Activated naive CD4-positive, alpha-beta T cell treated with Interleukin-2 at 50 U/mL for 16 hours (primary cell): ENCODE results near the gene CHRNB1.

Experiments used
- DNase-seq: peaks from one replicate; pipeline ENCODE4 v3.0.0-alpha.2; 2020

Gene CHRNB1, protein sequence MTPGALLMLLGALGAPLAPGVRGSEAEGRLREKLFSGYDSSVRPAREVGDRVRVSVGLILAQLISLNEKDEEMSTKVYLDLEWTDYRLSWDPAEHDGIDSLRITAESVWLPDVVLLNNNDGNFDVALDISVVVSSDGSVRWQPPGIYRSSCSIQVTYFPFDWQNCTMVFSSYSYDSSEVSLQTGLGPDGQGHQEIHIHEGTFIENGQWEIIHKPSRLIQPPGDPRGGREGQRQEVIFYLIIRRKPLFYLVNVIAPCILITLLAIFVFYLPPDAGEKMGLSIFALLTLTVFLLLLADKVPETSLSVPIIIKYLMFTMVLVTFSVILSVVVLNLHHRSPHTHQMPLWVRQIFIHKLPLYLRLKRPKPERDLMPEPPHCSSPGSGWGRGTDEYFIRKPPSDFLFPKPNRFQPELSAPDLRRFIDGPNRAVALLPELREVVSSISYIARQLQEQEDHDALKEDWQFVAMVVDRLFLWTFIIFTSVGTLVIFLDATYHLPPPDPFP

DNA sequence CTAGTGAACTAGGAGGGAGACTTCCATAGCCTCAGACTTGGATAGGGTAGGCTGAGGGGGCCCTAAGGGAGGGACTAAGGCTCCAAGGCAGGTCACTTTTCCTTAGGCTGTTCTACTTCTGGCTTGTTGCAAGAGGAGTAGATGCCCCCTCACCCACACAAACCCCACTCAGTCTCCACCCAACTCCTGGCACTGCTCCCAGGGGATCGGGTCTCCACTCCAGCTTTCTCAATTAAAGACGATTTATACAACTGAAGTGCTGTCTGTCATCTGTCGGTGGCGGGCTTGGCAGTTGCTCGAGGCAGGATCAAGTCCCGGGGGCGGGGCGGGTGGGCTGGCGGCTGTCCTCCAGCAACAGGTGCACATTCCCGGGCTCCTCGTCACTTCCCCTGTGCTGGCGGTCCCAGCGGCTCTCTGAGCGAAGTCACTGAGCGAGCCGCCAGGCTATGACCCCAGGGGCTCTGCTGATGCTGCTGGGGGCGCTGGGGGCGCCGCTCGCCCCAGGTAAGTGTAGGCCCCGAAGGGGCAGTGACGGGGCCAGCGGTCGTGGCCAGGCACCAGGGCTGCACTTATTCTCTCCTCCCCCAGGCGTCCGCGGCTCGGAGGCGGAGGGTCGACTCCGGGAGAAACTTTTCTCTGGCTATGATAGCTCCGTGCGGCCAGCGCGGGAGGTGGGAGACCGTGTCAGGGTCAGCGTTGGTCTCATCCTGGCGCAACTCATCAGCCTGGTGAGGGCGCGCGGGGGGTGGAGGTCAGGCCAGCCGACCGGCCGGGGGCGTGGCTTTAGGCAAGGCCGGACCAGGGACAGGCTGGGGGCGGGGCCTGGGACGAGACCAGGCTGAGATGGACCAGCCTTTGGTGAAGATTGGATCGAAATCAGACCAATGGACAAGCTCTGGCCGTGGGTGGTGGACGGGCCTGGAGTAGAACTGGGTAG lies at the start of gene CHRNB1:
TSS of gene CHRNB1 (plus strand) at position 380 of the 937 bp plus-strand sequence. CDS start at position 447, 67 bp downstream.
- no peak for DNase-seq

DNA sequence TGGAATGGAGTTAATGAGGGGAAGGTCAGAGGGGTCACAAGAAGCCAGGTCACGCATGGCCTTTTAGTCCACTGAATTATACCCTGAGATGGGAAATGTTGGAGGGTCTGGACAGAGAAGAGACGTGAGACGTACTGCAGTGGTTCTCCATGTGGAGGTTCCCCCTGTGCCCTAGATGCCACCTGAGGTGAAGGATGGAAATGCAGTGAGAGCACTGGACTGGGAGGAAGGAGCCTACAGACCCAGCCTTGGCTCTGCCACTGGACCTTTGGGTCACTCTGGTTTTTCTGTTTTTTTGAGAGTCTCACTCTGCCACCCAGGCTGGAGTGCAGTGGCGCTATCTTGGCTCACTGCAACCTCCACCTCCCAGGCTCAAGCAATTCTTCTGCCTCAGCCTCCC lies 48.7 kb upstream of the CHRNB1 start:
- DNase-seq: no peak

DNA sequence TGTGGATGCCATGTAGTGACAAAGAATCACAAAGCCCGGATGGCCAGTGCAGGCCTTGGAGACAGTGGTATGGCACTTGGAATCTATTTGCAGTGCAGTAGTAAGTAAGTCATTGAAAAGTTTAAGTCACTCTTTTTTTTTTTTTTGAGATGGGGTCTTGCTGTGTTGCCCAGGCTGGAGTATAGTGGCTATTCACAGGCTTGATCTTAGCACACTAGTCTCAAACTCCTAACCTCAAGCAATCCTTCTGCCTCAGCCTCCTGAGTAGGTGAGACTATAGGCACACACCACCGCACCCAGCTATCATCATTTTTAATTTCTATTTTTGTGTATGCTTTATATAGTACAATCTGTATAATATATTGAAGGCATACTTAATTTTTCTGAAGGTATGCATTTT lies 46.2 kb upstream of the CHRNB1 start:
- no peak for DNase-seq

DNA sequence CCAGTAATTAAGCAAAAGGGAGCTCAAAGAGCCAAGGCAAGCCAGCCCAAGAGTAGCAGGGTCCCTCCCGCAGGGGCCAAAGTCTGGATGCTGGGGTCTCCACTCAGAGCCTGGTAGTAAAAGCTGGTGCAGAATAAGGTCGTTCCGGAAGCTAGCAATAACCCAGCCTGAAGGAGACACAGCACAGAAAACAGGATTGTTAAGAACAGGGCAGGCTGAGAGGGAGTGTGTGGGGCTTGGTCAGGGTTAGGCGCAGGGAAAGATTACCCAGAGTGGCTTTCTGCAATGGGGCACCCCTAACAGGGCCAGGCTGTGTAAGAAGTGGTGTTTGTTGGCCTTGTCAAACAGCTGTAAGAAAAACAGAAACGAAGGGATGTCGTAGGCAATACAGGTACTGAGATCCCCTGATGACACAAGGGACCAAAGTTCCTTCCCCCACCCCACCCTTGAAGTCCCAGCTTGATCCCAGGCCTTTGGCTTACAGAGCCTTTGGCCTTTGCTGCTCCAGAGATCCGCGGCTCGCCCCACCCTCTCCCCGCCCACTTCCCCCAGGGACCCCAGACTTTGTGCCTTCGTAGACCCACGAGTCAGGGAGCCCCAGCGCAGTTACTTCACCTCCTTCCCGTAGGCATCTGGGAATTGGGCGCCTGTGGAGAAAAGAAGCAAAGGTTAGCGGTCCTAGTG lies 41.7 kb upstream of the CHRNB1 start:
- no peak for DNase-seq

DNA sequence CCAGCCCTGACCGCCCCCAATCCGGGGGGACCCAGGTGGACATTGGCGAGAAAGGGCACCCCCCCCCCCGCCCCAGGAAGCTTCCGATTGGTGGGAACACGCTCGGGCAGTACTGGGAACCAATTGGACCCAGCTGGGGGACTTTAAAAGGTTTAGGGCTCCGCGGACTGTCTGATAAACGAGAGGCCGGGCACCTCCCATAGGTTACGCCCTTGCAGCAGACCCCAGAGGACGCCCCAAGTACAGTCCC lies 41.2 kb upstream of the CHRNB1 start:
- DNase-seq: no peak

DNA sequence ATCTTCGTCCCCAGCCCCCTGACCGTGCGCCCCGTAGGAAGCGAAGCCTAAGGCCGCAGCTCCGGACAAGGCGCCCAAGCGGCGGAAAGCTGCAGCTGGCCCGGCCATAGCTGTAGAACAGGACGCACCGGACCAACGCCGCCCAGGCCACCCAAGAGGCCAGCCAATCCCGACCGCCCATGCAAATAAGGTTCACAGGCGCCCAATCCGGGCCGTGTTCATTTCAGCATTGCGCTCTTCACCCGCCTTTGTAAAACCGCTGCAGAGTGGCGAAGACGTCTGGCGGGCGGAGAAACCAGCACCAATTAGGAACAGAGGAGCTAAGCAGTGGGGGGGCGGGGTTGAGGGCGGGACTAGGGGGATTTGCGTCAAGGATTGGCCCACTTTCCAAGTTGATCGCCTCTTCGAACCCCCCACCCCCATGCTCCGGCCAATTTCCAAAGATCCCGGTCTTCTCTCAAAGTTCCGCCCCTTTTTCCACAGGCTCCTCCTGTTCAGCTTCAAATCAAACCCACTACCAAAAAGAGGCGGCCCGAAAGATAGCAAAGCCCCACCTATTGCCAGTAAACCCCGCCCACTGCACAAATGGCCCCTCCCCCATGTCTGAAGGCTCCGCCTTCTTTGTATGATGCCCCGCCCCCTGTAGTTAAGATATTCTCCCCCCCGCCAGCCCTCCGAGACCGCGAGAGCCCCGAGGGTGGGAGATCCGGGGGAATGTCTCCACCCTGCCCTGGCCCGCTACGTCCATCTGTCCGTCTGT lies 40.7 kb upstream of the CHRNB1 start, which contains the start of gene TMEM256:
TSS of gene TMEM256 (minus strand) at position 121 of the 760 bp plus-strand sequence. CDS start at position 108, 13 bp downstream.
- peak; percentile 95 for DNase-seq

DNA sequence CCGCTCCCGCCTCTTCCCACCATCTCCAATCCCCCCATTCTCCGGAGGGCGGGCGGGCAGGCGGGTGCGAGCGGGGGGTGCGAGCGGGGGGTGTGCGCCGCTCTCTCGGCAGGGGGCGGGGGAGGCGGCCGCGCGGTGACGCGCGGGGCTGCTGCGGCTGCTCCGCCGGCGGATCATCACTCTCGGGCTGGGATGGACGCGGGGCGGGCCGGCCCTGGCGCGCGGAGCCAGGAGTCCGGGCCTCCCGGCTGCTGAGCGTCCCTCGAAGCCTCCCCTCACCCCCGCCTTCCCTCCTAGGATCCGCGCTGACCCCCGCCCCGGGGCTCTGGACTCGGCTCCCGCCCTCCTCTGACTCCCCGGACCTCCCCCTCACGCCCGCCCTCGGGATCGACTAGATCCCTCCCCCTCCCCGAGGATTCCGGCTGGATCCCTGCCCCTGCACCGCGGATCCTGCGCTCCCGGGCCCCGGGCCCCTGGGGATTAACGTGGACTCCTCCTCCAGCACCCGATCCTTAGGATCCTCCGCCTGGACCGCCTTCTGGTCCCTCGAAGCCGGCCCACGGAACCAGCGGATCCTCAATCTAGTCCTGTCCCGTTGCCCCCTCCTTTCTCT lies 40.0 kb upstream of the CHRNB1 start:
- DNase-seq: peak; percentile 74

DNA sequence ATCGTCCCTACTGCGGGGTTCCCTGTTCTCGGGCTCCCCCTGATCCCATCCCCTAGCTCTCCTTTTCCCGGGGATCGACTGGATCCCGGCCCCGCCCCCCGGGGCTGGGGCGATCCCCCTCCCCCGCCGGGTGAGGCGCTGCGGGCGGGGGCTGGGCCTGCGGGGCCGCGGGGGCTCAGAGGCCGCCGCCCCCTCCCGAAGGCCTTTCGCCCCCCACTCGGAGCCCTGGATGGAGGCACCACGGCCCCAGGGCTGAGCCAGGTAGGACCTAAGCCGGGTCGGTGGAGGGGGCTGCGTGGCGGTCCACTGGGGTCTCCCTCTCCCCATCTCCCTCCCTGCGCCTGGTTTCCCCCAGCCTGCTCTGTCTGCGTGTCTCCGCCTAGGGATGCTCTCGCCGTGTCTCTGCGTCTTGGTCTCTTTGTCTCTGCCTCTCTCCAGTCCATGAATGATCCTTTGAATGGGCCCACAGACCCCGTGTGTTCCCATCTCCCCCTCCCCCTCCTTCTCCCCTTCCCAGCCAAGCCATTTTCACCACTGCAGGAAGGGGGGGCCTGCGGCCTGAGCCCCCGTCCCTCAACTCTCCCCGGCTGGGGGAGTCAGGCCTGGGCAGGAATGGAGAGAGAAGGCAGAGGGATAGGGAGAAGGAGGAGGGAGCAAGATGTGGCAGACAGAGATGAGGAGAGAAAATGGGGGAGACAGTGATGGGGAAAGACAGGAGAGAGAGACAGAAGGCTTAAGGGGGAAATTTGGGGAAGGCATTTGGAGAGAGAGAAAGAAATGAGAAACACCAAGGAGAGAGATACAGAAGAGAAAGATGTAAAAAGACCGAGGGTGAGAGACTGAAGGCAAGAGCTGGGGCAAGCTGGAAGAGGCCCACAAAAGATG lies 39.3 kb upstream of the CHRNB1 start:
- no peak for DNase-seq

DNA sequence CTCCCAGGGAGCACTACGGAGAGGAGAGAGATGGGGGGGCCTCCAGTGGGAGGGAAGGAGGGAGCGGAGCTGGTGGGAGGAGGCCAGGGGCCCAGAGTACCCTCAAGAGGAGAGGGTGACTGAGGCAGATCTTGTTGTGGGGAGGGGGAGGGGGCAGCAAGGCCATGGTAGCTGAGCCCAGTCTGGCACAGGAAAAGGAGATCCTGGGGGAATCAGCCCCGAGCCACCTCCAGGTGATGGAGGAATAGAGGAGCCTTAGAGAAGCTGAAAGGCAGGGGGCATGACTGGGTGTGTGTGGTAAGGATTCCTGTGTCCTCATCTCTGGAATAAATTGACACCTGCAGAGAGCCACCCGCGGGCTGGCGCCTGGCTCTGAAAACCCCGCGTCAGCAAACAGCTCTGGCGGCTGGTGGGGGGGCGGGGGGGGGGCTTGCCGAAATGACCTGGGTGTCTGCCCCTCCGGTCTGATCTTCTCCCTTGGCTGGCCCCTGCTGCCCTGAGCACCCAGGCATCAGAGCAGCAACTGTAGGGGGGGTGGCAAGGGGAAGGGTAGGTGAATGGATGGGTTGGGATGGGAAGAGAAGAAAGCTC lies 38.5 kb upstream of the CHRNB1 start:
- no peak for DNase-seq

DNA sequence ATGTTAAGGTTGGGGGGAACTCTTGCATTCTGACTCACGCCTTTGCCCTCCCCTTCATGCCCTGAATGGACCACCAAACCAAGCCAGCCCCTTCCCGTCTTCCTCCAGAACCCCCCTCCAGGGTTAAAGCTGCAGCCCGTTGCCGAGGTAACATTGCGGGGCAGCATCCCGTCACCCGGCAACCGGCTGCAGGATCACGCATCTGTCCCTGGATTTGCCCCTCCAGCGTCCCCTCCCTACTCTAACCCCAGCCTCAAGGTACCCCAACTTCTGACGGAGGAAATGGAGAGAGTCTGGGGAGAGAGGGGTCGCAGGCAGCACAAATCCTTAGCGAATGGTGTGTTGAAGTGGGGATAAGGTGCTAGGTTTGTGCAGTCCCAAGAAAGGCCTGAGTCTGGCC lies 37.8 kb upstream of the CHRNB1 start:
- no peak for DNase-seq

DNA sequence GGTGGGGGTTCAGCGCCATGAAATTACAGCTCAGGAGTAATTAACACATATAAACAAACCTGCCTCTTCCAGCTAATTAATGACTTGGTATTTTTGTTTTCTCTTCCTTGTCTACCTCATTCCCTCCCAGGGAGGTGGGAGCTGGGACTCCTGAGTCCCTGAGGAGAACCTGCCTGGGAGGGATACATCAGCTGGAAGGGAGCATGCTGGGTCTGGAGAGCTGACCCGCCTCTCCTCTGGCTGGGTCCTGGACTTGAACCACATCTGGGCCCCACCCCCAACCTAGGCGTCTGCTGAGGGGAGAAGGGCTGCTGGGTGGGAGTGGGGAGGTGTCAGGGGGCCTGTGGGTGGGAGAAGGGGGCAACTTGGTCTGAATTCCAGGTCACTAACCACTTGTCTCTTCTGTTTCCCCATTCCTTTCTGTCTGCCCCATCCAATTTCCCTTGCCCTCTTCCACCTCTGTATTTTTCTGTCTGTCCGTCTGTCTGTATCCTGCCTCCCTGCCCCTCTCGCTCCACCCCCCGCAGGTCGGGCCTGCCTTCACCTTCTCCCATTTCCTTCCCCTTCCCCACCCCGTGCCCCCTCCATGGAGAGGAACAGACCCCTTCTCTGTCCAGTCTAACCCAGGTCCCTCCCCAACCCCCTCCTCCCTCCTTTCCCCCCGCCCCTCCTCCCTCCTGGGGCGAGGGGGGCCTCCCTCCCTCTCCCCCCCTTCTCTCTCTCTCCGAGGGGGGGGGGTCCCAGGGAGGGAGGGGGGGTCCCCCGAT lies 37.2 kb upstream of the CHRNB1 start, which contains the start of gene NLGN2:
TSS of gene NLGN2 (plus strand) at position 361 of the 767 bp plus-strand sequence. CDS start 411 bp downstream, outside the sequence.
- no peak for DNase-seq

DNA sequence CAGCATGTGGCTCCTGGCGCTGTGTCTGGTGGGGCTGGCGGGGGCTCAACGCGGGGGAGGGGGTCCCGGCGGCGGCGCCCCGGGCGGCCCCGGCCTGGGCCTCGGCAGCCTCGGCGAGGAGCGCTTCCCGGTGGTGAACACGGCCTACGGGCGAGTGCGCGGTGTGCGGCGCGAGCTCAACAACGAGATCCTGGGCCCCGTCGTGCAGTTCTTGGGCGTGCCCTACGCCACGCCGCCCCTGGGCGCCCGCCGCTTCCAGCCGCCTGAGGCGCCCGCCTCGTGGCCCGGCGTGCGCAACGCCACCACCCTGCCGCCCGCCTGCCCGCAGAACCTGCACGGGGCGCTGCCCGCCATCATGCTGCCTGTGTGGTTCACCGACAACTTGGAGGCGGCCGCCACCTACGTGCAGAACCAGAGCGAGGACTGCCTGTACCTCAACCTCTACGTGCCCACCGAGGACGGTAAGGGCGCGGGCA lies 36.6 kb upstream of the CHRNB1 start:
- DNase-seq: peak; percentile 32

DNA sequence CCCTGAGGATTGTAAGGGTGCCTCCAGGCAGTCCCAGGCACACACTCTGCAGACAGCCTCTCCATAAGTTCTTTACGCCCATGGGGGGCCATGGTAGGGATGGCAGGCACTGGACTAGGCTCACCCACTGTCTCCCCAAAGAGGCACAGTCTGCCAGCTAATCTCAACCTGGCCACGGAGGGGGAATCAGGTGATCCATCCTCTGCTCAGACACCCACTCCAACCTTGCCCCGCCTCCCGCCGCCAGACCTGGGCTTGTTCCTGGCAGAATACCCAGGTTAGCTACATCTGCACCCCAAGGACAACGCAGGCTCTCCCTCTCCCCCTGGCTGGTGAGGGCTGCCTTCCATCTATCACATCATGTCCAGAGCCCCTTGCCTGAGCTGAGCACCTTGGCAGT lies 36.0 kb upstream of the CHRNB1 start:
- no peak for DNase-seq

DNA sequence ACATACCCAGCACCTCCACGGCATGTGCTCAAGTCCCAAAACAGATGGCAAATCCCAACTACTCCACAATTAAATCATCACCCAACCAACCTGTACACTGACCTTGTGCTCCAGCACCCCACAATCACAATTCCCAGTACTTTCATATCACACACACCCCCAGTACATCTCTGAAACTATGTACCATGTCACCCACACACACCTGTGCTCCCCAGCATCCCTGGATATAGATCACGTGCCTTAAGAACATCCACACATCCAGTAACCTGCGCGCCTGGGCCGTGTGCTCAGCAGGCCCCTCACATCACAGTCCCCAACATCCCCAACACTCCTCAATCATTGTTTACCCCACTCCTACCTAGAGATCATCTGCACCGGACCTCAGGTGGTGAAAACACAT lies 35.1 kb upstream of the CHRNB1 start:
- DNase-seq: no peak

DNA sequence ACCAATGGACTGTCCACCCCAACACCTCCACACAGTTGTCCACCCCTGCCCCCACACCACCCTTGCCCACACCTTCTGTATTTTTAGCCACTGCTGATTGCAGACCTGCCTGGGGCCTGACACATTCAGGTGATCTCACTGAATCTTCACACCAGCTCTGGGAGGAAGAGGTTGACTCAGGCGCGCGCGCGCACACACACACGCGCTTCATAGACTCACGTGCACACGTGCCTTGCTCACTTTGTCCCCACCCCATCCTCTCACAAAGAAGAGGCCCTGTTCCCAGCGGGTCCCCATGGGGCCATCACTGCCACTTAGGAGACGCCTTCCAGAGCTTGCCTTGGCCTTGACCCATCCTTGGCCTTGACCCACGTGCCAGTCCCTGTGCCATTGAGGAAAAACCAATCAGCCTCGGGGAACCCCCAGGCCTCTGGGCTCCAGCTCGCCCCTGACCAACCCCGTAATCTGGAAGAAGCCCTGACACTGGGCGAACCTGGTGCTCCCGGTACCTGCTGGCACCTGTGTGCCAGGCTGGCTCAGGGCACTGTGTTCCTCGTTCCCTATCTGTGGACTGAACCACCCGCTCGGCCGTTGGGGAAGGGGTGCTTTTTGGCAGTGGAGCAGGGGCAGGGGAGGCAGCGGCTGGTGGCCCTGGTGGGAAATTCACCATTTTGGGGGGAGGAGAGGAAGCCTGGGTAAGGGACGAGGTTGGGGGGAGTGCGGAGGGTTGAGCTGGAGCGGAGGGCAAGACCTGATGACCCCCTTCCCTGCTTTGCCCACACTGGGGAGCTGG lies 34.0 kb upstream of the CHRNB1 start:
- DNase-seq: no peak

DNA sequence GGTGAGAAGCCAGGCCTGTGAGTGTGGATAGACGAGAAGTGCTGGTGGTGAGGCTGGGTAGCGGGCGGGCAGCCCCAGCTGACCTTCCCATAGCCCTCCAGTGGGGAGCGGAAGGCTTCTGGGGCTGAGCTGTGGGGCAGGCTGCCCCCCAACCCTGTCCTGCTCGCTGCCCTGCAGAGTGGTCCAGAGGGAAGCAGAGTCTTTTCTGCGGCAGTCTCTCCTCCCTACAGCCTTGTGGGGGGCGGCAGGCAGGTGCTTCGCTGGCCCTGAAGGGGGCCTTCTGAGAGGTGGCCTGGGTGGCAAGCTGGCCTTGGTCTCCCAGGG lies 33.5 kb upstream of the CHRNB1 start:
- no peak for DNase-seq

DNA sequence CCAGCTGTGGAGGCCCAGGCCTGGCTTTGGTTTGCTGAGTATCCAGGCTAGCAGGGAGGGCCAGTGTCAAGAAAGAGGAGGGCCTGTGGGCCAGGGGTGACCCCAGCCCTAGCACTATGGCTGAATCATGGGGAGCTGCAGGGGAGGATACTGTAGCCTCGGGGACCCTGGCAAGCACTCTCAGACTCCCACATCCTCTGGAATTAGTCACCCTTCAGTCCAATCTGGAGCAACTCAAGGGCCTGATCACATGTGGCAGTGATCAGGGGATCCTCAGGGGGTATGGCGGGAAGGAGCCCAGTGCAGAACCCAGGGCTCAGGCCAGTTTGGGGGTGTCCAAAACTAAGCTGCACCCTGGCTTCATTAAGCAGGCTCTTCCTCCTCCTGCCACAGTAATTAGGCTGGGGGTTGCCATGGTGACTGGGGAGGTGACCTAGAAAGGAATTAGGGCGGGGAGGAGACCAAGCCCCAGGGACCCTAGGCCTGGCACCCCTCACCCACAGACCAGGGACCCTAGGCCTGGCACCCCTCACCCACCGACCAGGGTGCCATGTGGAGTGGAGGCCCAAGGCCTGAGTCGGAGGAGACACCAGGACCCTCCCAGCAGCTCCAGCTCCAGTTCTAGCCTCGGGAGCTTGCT lies 31.4 kb upstream of the CHRNB1 start:
- DNase-seq: no peak

DNA sequence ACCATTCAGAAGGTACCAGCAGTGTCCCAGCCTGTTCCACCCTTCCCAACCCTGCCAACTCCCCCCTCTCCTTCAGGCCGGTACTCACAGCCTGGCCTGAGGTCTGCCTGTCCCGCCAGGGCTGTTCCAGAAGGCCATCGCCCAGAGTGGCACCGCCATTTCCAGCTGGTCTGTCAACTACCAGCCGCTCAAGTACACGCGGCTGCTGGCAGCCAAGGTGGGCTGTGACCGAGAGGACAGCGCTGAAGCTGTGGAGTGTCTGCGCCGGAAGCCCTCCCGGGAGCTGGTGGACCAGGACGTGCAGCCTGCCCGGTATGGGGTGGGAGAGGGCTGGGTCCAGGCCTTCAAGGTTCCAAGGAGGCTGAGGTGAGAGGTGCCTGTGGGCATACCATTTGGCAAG lies 30.0 kb upstream of the CHRNB1 start:
- no peak for DNase-seq
